Activated effector memory CD4-positive, alpha-beta T cell treated with Interleukin-2 at 50 U/mL for 16 hours (primary cell): ENCODE measurements around the gene ATG13.
"Not testable (repeated sequence)": the region's sequence is repeated elsewhere in the genome, so short reads cannot be mapped to it uniquely, and the experiment has no call there.

Experiments used
- DNase-seq: peaks from one replicate; pipeline ENCODE4 v3.0.0-alpha.2; 2020

Gene ATG13

GRCh38 chr11:46649180-46649738 is 31.9 kb downstream of the ATG13 start:
- no peak for DNase-seq

GRCh38 chr11:46655631-46656030 is 38.3 kb downstream of the ATG13 start:
- DNase-seq = no peak

GRCh38 chr11:46657186-46657585 is 39.8 kb downstream of the ATG13 start:
- DNase-seq = no peak

GRCh38 chr11:46658259-46658658 is 40.9 kb downstream of the ATG13 start:
- no peak for DNase-seq

- DNase-seq = no peak
Measured at GRCh38 chr11:46659908-46660307, 42.6 kb downstream of the ATG13 start.

GRCh38 chr11:46661836-46662235 is 44.5 kb downstream of the ATG13 start:
- DNase-seq = no peak

GRCh38 chr11:46662366-46662765 is 45.0 kb downstream of the ATG13 start:
- no peak for DNase-seq

- no peak for DNase-seq
Measured at GRCh38 chr11:46663277-46663940, 46.1 kb downstream of the ATG13 start.

GRCh38 chr11:46664612-46665011 is 47.3 kb downstream of the ATG13 start:
- no peak for DNase-seq

- no peak for DNase-seq
Measured at GRCh38 chr11:46665356-46665755, 48.0 kb downstream of the ATG13 start.

GRCh38 chr11:46666516-46666915 is 49.2 kb downstream of the ATG13 start:
- DNase-seq = no peak

- no peak for DNase-seq
Measured at GRCh38 chr11:46667043-46667481, 49.7 kb downstream of the ATG13 start.

- DNase-seq = no peak
Measured at GRCh38 chr11:46668480-46669085, 51.2 kb downstream of the ATG13 start.

GRCh38 chr11:46669711-46670139 is 52.4 kb downstream of the ATG13 start:
- no peak for DNase-seq

GRCh38 chr11:46670521-46670920 is 53.2 kb downstream of the ATG13 start:
- DNase-seq = not testable (repeated sequence)

- no peak for DNase-seq
Measured at GRCh38 chr11:46671958-46672315, 54.6 kb downstream of the ATG13 start.

GRCh38 chr11:46672381-46672839 is 55.1 kb downstream of the ATG13 start:
- no peak for DNase-seq

GRCh38 chr11:46673713-46674462 is 56.5 kb downstream of the ATG13 start:
- no peak for DNase-seq

- peak; percentile 14 for DNase-seq
Measured at GRCh38 chr11:46674463-46675287, 57.3 kb downstream of the ATG13 start.

GRCh38 chr11:46675288-46675851 is 58.0 kb downstream of the ATG13 start:
- DNase-seq = no peak

GRCh38 chr11:46675949-46676348 is 58.6 kb downstream of the ATG13 start:
- DNase-seq = no peak

GRCh38 chr11:46676436-46677158 is 59.2 kb downstream of the ATG13 start:
- DNase-seq = no peak
